HCT116 (cell line): Measurements from ENCODE around the gene SEC14L6. TPM values are rescaled to one million over a fixed set of nuclear protein-coding genes. Genes with fewer than 3 reads are reported as not detected.

Experiments used
- ATAC-seq: fragments of 200-7000 bp; cut with Tn5 transposase; 2 replicates; pipeline ENCODE4 v1.9.1; 2020; ENCODE audit warnings: mild to moderate bottlenecking, moderate library complexity
- BruUV-seq: library from RNA; stranded (reverse); fragments of 400-500 nt; replicated peaks from 2 replicates; lab custom pipeline; 2021; lab: Mats Ljungman, UMichigan
- CTCF ChIA-PET: fragments of 300-600 bp; sonication (Branson Sonifier 250); formaldehyde crosslinking; loops from one replicate; lab custom pipeline; 2021; ENCODE audit warnings: antibody characterized with exemption; lab: Charles Lee
- POLR2A ChIA-PET: fragments of 300-600, 350-600 bp; sonication (Branson Sonifier 250); formaldehyde crosslinking; loops from one replicate; lab custom pipeline; 2021; ENCODE audit warnings: antibody characterized with exemption; lab: Charles Lee
- RAD21 ChIA-PET, 2 experiments: fragments of 300-600 bp; sonication (Branson Sonifier 250); formaldehyde crosslinking; loops; one replicate each; lab custom pipeline; 2023; ENCODE audit warnings: low total read pairs in 2 of 2; ENCODE audit not compliant: uncharacterized antibody in 2 of 2, unreplicated experiment in 2 of 2, low non-redundant PET in 1 of 2; lab: Charles Lee
- DNase-seq: peaks from one replicate; pipeline ENCODE4 v3.0.0-alpha.2; 2010; ENCODE audit warnings: low read depth, low spot score
- H2AFZ ChIP-seq: fragments of 200-600 bp; shearing (Covaris generic), sonication (generic); 2 replicates; pipeline ENCODE4 v1.6.1; 2017; ENCODE audit warnings: low read depth, mixed run types, mixed read lengths, antibody characterized with exemption, low read length; ENCODE audit not compliant: poor library complexity, severe bottlenecking
- H3K27ac ChIP-seq: 2 replicates; pipeline ENCODE4 v1.5.1; 2012; ENCODE audit warnings: low read depth, low read length
- H3K27me3 ChIP-seq: fragments of 200-600 bp; sonication (generic); 2 replicates; pipeline ENCODE4 v1.6.1; 2016; ENCODE audit warnings: mixed run types, low read length, mixed read lengths; ENCODE audit not compliant: insufficient read depth
- H3K36me3 ChIP-seq, 2 experiments: fragments of 200-500 bp in 1 of 2; fragments of 200-600 bp in 1 of 2; sonication (Bioruptor generic) in 1 of 2; sonication (generic) in 1 of 2; 2 replicates each; pipeline versions ENCODE4 v1.5.1 to v1.6.1; 2014 to 2016; ENCODE audit warnings: low read length in 2 of 2, inconsistent platforms in 1 of 2, mixed read lengths in 1 of 2, mixed run types in 1 of 2; ENCODE audit not compliant: insufficient read depth in 2 of 2, control insufficient read depth in 1 of 2
- H3K4me1 ChIP-seq, 2 experiments: fragments of 200-600 bp in 1 of 2; sonication (generic) in 1 of 2; 2 replicates each; pipeline versions ENCODE4 v1.5.1 to v1.6.1; 2012 to 2017; ENCODE audit warnings: low read length in 2 of 2, inconsistent platforms in 1 of 2, mild to moderate bottlenecking in 1 of 2, mixed read lengths in 1 of 2, mixed run types in 1 of 2, moderate library complexity in 1 of 2; ENCODE audit not compliant: insufficient read depth in 2 of 2, control insufficient read depth in 1 of 2
- H3K4me2 ChIP-seq: fragments of 200-600 bp; sonication (generic); 2 replicates; pipeline ENCODE4 v1.6.1; 2017; ENCODE audit warnings: mixed run types, low read length, mixed read lengths
- H3K4me3 ChIP-seq, 2 experiments: fragments of 200-600 bp in 1 of 2; sonication (generic) in 1 of 2; replicated peaks in 1 of 2; 2 replicates each; pipeline ENCODE4 v1.5.1; 2011 to 2016; ENCODE audit warnings: low read length in 2 of 2, control low read depth in 1 of 2, low read depth in 1 of 2, mild to moderate bottlenecking in 1 of 2, mixed read lengths in 1 of 2, mixed run types in 1 of 2
- H3K79me2 ChIP-seq: fragments of 200-600 bp; sonication (generic); 2 replicates; pipeline ENCODE4 v1.6.1; 2017; ENCODE audit warnings: mild to moderate bottlenecking, mixed run types, low read length, moderate library complexity, mixed read lengths; ENCODE audit not compliant: insufficient read depth
- H3K9ac ChIP-seq: fragments of 200-600 bp; sonication (generic); 2 replicates; pipeline ENCODE4 v1.6.1; 2016; ENCODE audit warnings: low read length, mixed read lengths
- H3K9me2 ChIP-seq: fragments of 200-600 bp; sonication (generic), shearing (Covaris generic); 2 replicates; pipeline ENCODE4 v1.6.1; 2017; ENCODE audit warnings: mixed run types, mild to moderate bottlenecking, moderate library complexity; ENCODE audit not compliant: insufficient read depth
- H3K9me3 ChIP-seq, 2 experiments: fragments of 200-500 bp in 1 of 2; fragments of 200-600 bp in 1 of 2; sonication (Bioruptor generic) in 1 of 2; sonication (generic) in 1 of 2; 2 replicates each; pipeline ENCODE4 v1.6.1; 2014 to 2017; ENCODE audit warnings: low read length in 2 of 2, mixed read lengths in 2 of 2, inconsistent platforms in 1 of 2, low read depth in 1 of 2, mild to moderate bottlenecking in 1 of 2, mixed run types in 1 of 2, moderate library complexity in 1 of 2; ENCODE audit not compliant: control insufficient read depth in 1 of 2, insufficient read depth in 1 of 2
- H4K20me1 ChIP-seq: fragments of 200-600 bp; sonication (generic), shearing (Covaris generic); 2 replicates; pipeline ENCODE4 v1.6.1; 2017; ENCODE audit warnings: mixed run types, mild to moderate bottlenecking, moderate library complexity; ENCODE audit not compliant: insufficient read depth
- ATF3 ChIP-seq: IDR thresholded peaks from 2 replicates; pipeline ENCODE4 v1.6.1; 2012
- CEBPB ChIP-seq: IDR thresholded peaks from 2 replicates; pipeline ENCODE4 v1.6.1; 2012; ENCODE audit warnings: low read depth
- CTCF ChIP-seq, 3 experiments: fragments of 200-600 bp in 1 of 3; sonication (generic) in 1 of 3; IDR thresholded peaks in 2 of 3; conservative IDR thresholded peaks in 1 of 3; 2 replicates each; pipeline ENCODE4 v1.5.1; 2012 to 2017; ENCODE audit warnings: low read depth in 2 of 3, low read length in 2 of 3, antibody characterized with exemption in 1 of 3, borderline replicate concordance in 1 of 3, control low read depth in 1 of 3, mild to moderate bottlenecking in 1 of 3, mixed read lengths in 1 of 3, mixed run types in 1 of 3, moderate library complexity in 1 of 3; ENCODE audit not compliant: insufficient read depth in 1 of 3
- EZH2phosphoT487 ChIP-seq: fragments of 200-600 bp; IDR thresholded peaks from 2 replicates; pipeline ENCODE4 v1.6.1; 2018; ENCODE audit warnings: antibody characterized with exemption, borderline replicate concordance
- POLR2A ChIP-seq: IDR thresholded peaks from 2 replicates; pipeline ENCODE4 v1.7.0; 2011; ENCODE audit warnings: borderline replicate concordance; ENCODE audit not compliant: insufficient read depth, insufficient read length; ENCODE audit errors: extremely low read depth
- POLR2AphosphoS5 ChIP-seq: IDR thresholded peaks from 2 replicates; pipeline ENCODE4 v1.6.1; 2011; ENCODE audit warnings: mild to moderate bottlenecking, low read depth, low read length, moderate library complexity
- SP1 ChIP-seq: IDR thresholded peaks from 2 replicates; pipeline ENCODE4 v1.6.1; 2012; ENCODE audit warnings: low read depth
- TCF7L2 ChIP-seq: IDR thresholded peaks from 2 replicates; pipeline ENCODE4 v1.7.0; 2011; ENCODE audit warnings: borderline replicate concordance, inconsistent platforms; ENCODE audit not compliant: insufficient read depth, insufficient read length; ENCODE audit errors: extremely low read depth
- YY1 ChIP-seq: IDR thresholded peaks from 2 replicates; pipeline ENCODE4 v1.6.1; 2011; ENCODE audit warnings: low read length, low read depth, moderate library complexity, mild to moderate bottlenecking; ENCODE audit not compliant: insufficient replicate concordance; ENCODE audit errors: extremely low read depth
- ZBTB33 ChIP-seq: IDR thresholded peaks from 2 replicates; pipeline ENCODE4 v1.6.1; 2011; ENCODE audit warnings: mild to moderate bottlenecking, low read length, moderate library complexity; ENCODE audit not compliant: insufficient replicate concordance; ENCODE audit errors: extremely low read depth
- ZFX ChIP-seq: fragments of 450-650 bp; IDR thresholded peaks from 2 replicates; pipeline ENCODE4 v1.6.1; 2017
- intact Hi-C: fragments of 100-400 bp; cut with micrococcal nuclease; formaldehyde crosslinking; loops from 2 replicates; pipeline ENCODE4 v1.10.0; 2022
- total RNA-seq: library from RNA; stranded (reverse); gene quantifications from one replicate; pipeline ENCODE4 v1.2.1, GENCODE V29; 2021; ENCODE audit not compliant: unreplicated experiment

Gene SEC14L6
- total RNA-seq, 1 experiment from 2014 or later = not detected

GRCh38 chr22:30561402-30562189 is 15.1 kb upstream of the SEC14L6 start:
- ChIA-PET CTCF (no interaction called here), POLR2A (no interaction called here), RAD21 (no interaction called here)
- H3K4me1 ChIP-seq = peaks cover 9 to 37% of the 10 kb centered on the region in 2 experiments; a peak in 3 of 4 replicates
- H3K27me3 ChIP-seq = no peaks in the 10 kb centered on the region; the same call in 1 of the 2 replicates
- H2AFZ ChIP-seq = no peak overlapping the region
- DNase-seq (no peak), ATAC-seq (no peak)
- H3K27ac ChIP-seq = no peak overlapping the region
- H3K4me3 ChIP-seq = no peak overlapping the region
- no peaks in the 10 kb centered on the region for H3K9me3 ChIP-seq
- BruUV-seq = no TSS peak
- intact Hi-C loops = no loop called here
- H3K4me2 ChIP-seq = peak overlapping the region; percentile 50; the same call in 1 of the 2 replicates
- no peaks in the 10 kb centered on the region for H4K20me1 ChIP-seq
- no peaks in the 10 kb centered on the region for H3K9me2 ChIP-seq
- TF ChIP-seq SP1 (no peak), ZBTB33 (no peak), ZFX (no peak), POLR2AphosphoS5 (no peak), ATF3 (no peak), CEBPB (no peak), EZH2phosphoT487 (no peak), POLR2A (no peak), CTCF (IDR thresholded peaks at IDR 0.05 in 2 of 3, conservative IDR thresholded peaks at IDR 0.05 in 1 of 3; ENCODE audit: borderline replicate concordance in 1 of 3, insufficient read depth in 1 of 3, low read depth in 2 of 3, low read length in 2 of 3) (no peak), TCF7L2 (no peak), YY1 (no peak)
- no peaks in the 10 kb centered on the region for H3K79me2 ChIP-seq
- H3K9ac ChIP-seq = no peak overlapping the region
- no peaks in the 10 kb centered on the region for H3K36me3 ChIP-seq
